IPS DF 4.7 (cell line): ENCODE measurements around the gene SYDE2.
"Not testable (repeated sequence)": the region's sequence is repeated elsewhere in the genome, so short reads cannot be mapped to it uniquely, and the experiment has no call there.

ENCODE experiments used
- DNase-seq: peaks from one replicate; pipeline ENCODE4 v3.0.0-alpha.2; 2013; ENCODE audit warnings: low spot score; ENCODE audit errors: extremely low read depth

SYDE2 gene

GRCh38 chr1:85174503-85174902 is 26.3 kb downstream of the SYDE2 start:
- no peak for DNase-seq

DNA sequence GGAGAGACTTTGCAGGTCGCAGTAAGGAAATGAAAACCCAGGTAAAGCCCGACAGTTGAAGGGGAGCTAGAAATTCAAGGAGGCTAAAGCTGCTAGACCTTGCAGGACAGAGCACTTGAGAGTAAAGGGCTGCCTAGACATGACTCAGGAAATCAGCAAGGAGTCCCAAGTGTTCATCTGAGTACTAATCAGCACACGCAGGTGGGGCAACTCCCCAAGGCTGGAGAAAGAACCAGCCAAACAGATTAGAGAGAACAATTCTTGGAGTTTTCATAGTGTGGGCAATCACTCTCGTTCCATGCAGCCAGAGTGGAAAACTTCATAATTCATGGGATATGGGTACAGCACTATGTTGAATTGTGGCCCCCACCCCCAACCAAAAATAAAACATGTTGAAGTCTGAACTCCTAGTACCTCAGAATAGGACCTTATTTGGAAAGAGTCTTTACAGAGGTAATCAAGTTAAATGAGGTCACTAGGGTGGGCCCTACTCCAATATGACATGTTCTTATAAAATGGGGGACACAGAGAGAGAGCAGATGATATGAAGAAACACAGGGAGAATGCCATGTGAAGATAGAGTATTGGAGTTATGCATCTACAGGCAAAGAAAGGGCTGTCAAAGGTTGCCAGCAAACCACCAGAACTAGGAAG is 28.0 kb downstream of the SYDE2 start:
- no peak for DNase-seq

DNA sequence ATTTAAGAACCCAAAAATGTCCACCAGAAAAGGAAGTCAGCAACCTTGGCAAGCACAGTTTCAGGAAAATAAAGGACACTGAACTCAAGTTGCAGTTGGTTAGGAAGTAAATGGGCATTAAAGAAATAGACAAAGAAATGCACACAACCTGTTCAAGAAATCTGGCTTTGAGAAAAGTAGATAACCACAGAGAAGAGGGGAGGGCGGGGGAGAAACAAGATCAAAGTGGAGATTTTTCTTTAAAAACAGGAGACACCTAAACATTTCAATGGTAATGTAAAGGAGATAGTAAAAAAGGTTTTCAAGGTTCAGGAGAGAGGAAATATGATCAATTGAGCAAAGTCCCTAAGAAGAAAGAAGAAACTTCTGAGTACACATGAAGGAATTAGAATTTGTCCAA is 29.1 kb downstream of the SYDE2 start:
- no peak for DNase-seq

DNA sequence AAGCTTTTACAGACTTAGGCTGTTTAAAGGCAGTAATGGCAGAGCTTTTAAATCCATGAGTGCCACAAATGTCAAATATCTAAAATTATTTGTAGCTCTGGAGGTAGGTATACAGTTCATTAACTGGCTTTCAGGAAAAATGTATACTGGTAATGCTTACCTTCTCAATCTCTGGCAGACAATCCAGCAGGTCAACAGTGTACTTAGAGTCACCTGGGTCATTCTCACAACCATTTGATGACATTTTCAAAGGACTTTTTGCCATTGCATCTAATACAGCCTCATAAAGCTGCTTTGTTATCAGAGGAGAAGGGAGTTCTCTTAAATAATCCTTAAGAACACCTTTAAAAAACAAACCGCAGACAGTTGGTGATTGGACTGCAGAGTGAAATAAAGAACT is 31.9 kb downstream of the SYDE2 start:
- DNase-seq, result no peak

DNA sequence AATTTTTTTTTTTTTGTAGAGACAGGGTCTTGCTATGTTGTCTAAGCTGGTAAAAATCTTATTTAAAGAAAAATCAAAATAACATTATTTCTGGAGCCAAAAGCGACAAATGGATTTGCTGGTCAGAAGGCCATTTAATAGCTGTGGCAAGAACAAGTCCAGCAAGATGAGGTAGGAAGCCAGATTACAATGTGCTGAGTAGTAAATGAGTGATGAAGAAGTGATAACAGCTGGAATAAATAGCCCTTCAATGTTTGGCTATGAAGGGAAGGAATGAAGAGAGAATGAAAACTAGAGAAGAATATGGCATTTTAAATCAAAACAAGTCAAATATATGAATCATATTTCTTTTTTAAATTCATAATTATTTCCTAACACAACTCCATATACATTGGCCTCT is 34.5 kb downstream of the SYDE2 start:
- DNase-seq, result no peak

DNA sequence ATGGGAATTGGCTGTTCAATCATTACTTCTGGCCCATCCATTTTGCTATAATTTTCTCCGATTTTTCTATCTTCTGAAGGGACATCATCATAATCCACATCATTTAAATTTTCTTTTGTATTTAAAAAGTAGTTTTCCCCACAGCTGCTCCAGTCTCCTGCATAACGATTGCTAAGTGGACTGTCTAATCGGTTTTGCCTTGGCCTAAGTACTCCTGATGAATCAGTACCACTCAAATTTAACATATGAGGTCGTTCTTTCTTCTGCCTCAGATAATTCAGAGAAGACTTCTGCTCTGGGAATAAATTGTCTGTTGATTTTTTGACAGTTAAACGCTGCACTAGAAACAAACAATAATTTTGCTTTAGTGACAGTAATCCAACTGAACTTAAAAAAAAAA is 41.9 kb downstream of the SYDE2 start:
- no peak for DNase-seq

- no peak for DNase-seq
Measured at GRCh38 chr1:85157436-85157835, 43.4 kb downstream of the SYDE2 start.

DNA sequence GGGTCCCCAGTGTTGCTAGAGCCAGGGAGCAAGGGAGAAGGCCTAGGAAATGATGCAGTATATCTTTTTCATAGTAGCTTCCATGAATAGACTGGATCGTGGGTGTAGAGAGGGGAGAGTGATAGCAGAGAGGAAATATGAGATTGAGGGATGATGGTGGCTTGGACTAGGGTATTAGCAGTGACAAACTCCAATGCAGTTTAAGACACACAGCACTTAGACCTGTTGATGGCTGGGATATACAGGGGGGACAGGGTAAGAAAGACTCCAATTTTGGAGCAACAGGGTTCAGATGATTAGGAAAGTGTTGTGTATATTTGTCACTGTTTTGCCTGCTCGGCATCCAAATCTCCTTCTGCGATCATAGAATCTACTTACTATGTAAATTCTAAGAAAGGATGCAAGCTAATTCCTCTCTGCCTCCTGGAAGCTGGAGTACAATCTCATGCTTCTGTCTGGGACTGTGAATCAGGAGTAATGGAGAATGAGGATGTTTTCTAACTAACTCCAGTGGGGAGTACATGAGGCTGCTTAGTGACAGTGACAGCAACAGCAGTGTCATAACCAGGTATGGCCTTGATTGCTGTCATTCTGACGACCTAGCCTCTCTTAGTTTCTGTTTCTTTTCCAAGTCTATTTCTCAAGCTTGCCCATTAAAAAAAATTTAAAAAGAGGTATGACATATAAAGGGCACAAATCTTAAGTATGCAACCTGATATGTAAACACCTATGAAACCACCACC is 47.5 kb downstream of the SYDE2 start:
- DNase-seq, result no peak

DNA sequence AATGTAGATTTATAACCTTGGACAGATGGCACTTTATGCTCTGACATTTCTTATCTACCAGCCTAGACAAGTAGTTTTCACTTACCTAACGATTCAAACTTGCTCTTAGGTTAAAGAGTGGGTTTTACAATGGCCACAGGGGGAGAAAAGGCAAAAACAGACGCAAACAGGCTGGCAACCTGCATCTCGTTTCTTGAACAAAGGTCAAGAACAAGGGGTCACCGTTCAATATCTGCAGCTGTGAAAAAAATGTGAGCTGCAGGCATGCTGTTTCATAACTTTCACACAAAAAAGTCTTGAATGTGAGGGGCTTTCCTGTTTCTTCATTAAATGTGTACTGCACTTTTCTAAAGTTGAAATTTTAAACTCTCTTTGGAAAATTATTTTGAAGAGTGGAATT is 49.4 kb downstream of the SYDE2 start:
- DNase-seq, result no peak

DNA sequence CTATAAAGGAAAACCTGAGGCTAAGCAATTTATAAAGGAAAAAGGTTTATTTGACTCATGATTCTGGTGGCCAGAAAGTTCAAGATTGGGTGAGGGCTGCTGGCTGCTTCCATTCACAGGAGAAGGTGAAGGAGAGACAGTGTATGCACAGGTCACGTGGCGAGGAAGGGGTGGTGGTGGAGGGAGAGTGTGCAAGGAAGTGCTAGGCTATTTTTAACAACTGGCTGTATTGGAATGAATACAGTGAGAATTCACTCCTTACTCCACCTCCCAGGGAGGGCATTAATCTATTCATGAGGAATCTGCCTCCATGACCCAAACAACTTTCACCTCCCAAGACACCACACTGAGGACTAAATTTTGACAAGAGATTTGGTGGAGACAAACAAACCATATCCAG is 51.0 kb downstream of the SYDE2 start:
- DNase-seq, result no peak

- no peak for DNase-seq
Measured at GRCh38 chr1:85148524-85149250, 52.1 kb downstream of the SYDE2 start.

DNA sequence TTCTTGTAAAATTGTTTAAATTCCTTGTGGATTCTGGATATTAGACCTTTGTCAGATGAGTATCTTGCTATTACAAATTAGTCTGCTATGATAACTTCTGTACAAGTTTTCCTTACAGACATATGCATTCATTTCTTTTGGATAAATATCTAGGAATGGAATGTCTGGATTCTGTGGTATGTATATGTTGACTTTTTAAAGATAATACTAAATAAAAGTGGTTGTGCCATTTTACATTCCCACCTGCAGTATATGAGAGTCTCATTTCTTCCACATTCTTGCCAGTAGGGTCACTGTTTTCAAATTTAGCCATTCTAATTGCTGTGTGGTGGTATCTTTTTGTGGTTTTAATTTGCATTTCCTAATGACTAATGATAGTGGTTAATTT is 53.9 kb downstream of the SYDE2 start:
- no peak for DNase-seq

- not testable (repeated sequence) for DNase-seq
Measured at GRCh38 chr1:85146298-85146971, 54.4 kb downstream of the SYDE2 start.

- no peak for DNase-seq
Measured at GRCh38 chr1:85144351-85144750, 56.5 kb downstream of the SYDE2 start.

GRCh38 chr1:85142753-85143152 is 58.1 kb downstream of the SYDE2 start:
- DNase-seq, result no peak

GRCh38 chr1:85138439-85138838 is 62.4 kb downstream of the SYDE2 start:
- DNase-seq, result not testable (repeated sequence)

- DNase-seq, result no peak
Measured at GRCh38 chr1:85137660-85138059, 63.2 kb downstream of the SYDE2 start.

GRCh38 chr1:85135392-85135798 is 65.4 kb downstream of the SYDE2 start:
- DNase-seq, result no peak

GRCh38 chr1:85134583-85135391 is 66.0 kb downstream of the SYDE2 start:
- no peak for DNase-seq

- no peak for DNase-seq
Measured at GRCh38 chr1:85133565-85134159, 67.2 kb downstream of the SYDE2 start.
